NCI-H460 (cell line): ENCODE data around the gene ATG12. TPM values are rescaled to one million over a fixed set of nuclear protein-coding genes. Genes with fewer than 3 reads are reported as not detected.
"Not testable (repeated sequence)": the region's sequence is repeated elsewhere in the genome, so short reads cannot be mapped to it uniquely, and the experiment has no call there.

ENCODE experiments used
- DNase-seq: peaks from one replicate; pipeline ENCODE4 v3.0.0-alpha.2; 2016; ENCODE audit warnings: low read depth; ENCODE audit errors: extremely low read depth
- total RNA-seq: library from RNA; depleted of rRNA; stranded (reverse); fragments of >200 nt; shearing (Covaris generic); gene quantifications from 2 replicates; pipeline ENCODE4 v1.2.3, GENCODE V29; 2014

Gene ATG12
- total RNA-seq, 1 experiment from 2014 or later: 82.9 TPM

DNA sequence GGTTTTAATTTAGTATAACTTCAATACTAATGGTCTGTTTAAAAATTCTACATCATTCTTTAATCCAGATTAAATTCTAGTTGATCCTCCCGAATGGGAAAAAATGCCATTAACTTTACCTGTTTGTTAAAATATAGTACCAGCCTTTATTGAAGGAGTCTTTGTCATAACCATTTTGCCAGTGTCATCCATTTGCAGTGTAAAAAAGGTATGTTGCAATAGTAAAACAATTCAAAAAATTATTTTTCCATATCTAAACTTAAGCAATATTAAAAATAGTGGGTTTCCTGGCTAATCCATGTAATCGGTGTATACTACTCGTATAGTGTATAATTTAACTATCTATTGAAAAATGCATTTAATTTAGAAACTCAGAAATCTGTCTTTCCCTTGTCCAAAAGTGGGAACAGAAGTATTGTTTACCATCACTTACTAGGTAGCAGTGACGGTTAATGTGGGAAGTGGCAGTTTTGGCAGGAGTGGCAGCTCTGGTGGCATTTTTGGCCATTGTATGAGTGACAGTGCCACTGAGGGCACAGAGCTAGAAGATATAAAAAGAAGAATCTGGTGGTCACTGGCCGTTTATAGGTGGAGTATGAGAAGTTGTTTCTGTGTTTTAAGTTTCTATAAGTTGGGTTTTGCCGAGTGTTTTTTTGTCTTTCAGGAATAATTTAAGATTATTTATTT is 2.2 kb upstream of the ATG12 start:
- DNase-seq: no peak

DNA sequence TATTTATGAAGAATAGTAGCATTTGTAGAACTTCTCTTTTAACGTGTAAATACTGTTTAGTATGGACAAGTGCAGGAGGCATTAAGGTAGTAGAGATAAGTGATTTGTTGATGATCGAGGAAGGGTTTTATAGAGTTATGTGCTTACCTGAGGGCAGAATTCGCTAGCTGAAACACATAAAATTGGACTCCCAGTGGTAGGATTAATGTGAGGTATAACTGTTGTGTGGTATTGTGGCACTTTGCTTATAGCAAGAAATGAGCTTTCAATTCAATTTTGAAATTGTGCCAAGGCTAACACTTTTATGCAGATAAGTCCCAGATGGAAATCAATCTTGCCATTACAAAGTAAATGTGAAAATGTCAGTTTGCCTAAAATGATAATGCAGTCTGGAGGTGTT is 1.6 kb upstream of the ATG12 start:
- DNase-seq: no peak

DNA sequence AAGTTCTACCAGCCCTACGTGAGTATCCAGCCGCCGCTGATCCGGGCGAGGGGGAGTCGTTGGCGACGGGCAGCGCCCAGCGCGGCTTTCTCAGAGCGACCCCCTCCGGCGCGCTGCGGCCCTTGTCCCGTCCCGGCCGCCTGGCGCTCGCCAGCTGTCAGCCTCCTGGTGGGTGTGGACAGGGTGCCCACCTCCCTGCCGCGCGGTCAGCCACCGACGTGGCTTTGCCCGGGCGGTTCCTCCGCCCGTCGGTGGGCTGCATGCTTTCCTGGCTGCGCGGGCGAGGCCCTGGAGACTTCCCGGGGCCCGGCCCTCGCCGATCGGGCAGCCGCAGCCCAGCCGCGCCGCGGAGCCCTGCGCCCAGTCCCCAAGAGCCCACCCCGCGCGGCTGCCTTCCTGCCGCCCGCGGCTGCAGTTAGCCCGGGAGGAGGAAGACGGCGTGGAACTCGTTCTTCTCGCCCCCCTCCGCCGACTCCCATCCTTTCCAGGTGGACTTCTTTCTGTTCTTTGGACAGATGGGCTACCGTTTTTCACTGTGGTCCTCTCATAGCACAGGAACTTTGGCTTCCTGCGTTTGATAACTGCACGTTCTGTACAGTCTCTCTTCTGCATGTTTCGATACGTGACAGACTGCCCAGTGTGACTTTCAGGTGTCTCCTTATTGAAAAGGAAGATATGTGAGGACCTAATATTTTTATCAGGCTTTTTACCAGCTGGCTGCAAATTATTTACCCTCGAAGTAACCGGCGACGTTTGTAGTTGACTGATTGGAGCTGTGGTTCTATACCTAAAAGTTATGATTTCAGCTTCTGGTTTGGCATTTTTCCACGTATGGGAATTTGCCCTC is 947 bp upstream of the ATG12 start:
- peak; percentile 52 for DNase-seq

DNA sequence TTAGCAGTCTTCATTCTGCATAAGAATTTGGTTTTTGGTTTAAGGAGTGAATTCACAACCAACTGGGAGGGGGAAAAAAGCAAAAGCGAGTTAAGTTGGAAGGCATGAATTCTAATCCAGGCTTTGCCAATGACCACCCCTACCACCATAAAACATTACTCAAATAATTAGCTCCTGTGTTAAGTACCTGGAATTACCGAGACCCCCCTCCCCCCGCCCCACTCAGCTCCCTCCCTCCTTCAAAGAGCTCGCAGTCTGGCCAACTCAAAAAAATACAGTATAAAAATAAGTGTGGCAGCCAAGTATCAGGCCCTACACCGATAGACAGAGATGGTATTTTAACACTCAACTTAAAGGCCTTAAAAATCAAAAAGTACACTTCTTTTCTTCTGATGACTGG is 492 bp downstream of the ATG12 start:
- no peak for DNase-seq

DNA sequence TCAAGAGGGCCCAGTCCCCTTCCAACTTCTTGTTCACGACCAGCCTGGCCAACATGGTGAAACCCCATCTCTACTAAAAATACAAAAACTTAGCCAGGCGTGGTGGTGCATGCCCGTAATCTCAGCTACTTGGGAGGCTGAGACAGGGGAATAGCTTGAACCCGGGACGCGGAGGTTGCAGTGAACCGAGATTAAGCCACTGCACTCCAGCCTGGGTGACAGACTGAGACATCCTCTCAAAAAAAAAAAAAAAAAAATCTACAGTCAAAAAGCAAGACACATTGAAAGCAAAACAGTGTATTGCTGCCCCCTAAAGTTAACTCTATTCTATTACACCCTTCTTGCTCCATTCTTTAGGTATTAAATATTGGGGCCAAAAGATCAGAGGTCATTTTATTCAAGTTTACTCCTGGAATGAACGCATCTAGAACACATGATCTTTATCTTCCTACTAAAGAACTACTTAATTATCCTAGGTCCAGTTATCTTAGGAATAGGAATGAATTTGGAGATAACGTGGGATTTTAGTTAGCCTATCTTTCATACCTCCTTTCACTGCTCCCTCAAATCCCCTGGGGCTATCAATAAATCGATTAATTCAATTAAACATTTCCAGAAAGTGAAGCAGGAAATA is 2.4 kb downstream of the ATG12 start:
- peak; percentile 51 for DNase-seq

DNA sequence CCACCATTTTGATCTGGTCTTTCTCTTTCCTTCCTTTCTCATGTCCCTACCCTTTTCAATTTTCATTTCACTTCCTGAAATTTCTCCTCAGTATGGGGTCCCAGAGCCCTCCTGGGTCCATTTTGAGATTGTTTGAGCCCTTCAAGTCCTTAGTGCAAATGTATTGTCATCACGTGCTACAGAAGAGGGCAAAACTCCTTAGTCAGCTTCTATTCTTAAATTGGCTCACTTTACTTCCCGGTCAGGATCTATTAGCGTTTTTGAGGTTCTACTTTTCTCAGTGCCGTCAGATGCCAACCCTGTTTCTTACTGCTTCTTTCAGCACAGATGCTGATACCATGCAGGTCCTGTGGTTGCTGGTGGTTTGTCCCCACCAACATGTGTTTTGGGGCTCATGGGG is 5.9 kb downstream of the ATG12 start:
- no peak for DNase-seq

DNA sequence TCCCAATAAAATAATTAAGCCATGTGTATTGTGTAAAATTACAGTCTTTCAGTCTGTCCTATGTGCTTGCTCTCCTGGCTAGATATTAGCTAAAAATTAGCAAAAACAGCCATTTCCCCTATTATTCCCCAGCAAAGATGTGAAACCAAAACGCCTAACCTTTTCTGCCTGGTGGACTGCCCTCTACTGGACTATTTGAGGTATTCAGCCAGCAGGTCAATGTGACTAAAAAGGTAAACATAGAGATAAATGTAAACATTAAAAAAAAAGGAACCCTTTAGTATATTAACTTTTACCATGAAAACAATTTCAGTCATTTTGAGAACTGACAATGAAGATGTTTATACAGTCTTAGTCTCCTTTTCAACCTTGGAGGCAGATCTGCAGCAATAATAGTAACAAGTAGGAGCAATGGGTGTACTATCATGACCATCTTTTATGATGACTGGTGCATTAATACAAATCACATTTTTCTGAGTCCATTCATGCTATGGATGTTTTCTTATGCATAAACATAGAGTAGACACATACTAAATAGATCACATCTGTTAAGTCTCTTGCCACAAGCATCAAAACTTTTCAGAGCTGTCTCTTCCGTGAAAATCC is 10.1 kb downstream of the ATG12 start:
- peak; percentile 50 for DNase-seq

DNA sequence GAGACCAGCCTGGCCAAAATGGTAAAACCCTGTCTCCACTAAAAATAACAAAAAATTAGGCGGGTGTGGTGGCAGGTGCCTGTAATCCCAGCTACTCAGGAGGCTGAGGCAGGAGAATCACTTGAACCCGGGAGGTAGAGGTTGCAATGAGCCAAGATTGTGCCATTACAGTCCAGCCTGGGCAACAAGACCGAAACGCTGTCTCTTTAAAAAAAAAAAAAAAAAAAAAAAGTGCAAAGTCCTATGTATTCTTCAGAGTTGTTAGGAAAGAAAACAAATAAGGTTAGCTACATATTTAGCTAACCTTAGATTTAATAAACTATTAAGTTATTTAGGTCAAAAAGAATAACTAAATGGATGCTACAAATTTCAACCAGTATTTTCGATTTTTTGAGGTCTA is 11.5 kb downstream of the ATG12 start:
- DNase-seq: no peak

DNA sequence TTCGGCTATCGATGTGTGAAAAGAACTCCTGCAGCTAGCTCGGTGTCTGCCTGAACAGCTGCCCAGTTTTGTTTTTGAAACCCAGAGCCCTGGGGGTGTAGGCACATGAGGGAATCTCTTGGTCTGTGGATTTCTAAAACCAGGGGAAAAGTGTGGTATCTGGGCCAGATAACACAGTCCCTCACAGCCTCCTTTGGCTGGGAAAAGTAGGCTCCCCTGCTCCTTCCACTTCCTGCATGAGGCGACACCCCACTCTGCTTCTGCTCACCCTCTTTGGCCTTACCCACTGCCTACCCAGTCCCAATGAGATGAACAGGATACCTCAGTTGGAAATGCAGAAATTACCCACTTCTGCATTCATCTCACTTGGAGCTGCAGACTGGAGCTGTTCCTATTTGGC is 15.4 kb downstream of the ATG12 start:
- DNase-seq: no peak

DNA sequence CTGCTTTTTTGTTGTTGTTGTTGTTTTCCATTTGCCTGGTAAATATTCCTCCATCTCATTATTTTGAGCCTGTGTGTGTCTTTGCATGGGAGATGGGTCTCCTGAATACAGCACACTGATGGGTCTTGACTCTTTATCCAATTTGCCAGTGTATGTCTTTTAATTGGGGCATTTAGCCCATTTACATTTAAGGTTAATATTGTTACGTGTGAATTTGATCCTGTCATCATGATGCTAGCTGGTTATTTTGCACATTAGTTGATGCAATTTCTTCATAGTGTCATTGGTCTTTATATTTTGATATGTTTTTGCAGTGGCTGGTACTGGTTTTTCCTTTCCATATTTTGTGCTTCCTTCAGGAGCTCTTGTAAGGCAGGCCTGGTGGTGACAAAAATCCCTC is 16.4 kb downstream of the ATG12 start:
- not testable (repeated sequence) for DNase-seq

DNA sequence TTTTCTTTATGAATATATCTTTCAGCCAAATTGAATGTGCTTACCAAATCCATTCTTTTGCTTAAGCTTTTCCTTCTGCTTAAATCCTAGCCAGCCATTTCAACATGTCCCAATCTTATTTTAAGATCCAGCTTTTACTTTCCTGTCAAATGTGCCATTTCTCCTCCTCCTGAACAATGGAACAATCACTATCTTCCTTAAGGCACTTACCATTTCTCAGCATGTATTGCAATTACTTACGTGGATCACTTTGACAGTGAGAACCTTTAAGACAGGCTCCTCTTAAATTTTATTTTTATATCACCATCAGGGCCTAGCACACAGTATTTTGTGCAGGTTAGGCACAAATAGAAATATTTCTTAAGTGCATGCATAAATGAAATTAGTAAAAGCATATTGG is 20.5 kb downstream of the ATG12 start:
- no peak for DNase-seq

DNA sequence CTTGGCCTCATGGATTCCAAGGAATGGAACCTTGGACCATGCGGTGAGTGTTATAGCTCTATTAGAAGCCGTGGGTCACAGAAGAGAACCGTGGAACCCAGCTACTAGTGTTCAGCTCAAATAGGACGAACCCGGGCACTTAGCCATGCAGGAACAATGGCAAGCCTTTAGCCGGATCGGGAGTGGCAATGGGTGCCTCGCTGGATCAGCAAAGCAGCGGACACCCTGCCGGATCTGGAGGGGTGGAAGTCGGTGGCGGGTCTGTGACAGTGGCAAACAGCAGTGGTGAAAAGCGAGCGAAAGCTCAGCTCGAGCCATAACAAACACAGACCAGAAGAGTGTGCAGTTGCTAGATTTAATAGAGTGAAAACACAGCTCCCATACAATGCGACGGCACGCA is 22.5 kb downstream of the ATG12 start:
- DNase-seq: no peak

DNA sequence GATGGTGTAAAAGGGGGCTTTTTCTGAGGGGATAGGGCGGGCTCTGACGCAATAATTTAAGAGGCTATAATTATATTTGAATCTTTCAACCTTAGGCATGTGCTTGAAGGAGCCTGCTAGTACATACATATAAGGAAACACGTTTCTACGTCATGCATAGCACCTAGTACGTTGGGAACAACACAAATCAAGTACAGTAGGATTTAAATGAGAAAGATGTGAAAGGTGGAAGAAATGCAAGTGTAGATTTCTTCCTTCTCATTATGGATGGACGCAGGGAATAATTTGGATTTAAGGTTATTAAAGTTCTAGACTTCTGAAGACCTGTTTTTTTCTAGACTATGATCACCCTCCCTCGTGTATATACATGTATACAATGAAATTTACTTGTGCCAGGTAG is 24.0 kb downstream of the ATG12 start:
- DNase-seq: no peak

DNA sequence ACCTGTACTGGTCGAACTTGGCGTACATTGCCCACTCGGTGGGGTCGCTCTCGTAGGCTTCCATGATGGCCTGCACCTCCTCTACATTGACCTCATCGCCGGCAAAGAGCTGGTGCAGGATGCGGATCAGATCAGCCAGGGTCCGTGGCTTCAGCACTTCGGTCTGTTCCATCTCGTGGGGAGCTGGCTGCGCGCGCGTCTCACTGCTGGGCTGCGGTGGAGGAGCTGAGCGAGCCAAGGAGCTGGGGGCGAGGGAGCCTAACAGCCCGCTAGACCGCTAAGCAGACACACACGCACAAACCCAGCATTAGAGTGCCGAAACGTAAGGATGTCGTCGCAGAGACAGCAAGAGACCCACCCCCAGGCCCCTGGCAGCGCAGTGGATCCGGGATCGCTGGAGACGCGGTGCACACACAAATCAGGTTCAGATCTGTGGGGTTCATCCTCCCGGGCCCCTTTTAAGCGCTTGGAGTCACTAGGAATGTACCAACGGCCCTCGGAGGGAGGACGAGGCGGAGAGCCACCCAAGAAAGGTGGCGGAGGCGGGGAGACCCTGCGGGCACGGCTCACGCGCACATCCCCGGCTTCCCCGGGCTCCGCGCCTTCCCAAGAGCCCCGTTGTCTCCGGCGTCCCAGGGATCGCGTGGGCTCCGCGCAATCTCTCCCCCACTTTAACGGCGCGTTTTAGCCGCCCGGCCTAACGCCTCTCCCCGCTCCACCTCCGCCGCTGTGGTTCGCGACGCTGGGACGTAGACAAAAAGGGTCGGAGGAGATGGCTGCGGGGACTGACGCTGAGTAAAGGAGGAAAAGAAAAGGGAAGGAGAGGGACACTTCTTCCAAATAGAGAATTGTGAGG is 24.9 kb downstream of the ATG12 start, which contains the start of gene CDO1:
Gene CDO1, minus strand, starts transcription at position 434 of the 856 bp plus-strand sequence. Its CDS starts 262 bp downstream, at position 172.
- no peak for DNase-seq

DNA sequence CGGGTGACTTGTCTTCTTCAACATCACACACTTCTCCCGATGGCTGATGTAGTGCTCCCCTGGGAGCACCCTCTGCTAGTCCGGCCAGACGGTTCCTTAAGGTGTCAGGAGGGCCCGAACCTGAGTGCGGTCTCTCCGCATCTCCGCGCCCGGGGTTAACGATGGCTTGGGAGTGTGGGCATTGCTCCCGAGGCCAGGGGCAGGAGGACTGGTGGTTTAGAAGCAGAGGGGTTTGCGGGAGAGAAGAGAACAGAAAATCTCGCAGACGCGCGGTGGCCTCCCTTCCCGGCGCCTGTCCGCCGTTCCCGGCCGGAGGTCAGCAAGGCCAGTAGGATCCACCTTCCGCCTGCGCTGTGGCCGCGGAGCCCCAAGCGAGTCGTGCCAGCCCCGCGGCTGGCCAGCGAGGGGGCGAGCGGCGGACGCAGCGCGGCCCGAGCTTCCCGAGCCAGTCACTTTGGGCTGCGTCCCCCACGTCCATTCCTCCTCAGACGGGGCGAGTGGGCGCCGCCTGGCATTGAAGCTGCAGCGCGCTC is 25.6 kb downstream of the ATG12 start:
- no peak for DNase-seq

DNA sequence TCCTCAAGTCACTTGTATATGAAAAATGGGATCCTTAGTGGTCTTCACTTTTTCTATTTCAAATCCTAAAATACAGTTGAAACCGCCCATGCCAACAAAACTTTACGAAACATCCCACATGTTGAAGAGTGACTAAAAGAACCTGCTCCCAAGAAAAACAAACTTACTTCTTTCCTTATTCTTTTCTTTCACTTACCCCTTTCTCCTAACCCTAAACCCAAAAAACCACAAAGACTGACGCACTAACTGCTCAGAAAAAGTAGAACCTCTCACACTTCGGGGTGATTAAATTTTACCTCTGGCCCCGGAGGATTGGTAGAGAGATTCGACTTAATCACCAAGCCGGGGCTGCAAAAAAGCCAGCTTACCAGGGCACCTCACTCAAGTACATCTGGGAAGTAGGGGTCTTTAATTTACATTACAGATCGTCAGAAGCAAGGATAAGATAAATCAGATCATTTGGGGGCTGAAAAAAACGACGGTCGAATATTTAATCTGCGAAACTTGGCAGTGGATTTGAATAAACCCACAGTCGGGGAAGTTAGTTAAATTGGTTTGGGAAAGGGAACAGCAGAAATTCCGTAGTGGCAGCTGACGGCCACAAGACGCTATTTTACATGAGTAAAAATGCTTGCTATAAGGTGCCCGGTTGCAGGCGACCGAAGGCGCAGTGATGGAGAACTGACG is 26.2 kb downstream of the ATG12 start:
- DNase-seq: no peak

DNA sequence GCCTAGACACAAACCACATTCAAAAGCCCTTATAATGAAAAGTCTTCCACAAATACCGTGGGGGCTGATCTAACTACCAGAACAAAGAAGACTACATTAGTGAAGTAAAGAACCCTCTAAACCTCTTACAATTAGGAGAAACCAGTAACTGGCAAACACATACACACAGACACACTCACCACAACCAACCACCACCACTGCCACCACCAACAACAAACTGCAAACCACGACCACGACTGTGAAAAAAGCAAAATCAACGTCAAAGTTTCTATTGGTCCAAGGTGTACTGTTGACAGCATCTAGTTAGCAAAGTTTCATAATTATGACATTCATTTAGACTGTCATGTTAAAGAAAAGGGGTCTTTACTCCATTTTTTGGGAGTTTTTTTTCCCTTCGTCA is 27.6 kb downstream of the ATG12 start:
- DNase-seq: no peak

DNA sequence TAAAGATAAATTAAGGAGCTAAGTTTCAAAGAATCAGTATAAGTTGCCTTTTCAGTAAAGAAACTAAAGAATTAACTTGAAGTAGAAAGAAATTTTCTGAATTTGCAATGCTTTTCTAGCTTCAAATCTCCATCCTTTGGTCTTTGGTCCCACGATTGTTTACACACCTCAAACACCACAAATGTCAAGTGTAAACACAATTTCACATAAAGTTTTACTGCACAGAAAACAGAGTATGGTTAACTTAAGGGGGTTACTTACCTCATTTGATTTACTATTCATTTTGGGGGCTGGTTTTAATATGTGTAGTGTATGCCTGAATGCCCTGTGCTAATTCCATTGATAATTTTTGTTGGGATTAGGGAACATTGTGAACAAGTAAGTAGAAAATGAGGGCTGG is 29.0 kb downstream of the ATG12 start:
- no peak for DNase-seq

DNA sequence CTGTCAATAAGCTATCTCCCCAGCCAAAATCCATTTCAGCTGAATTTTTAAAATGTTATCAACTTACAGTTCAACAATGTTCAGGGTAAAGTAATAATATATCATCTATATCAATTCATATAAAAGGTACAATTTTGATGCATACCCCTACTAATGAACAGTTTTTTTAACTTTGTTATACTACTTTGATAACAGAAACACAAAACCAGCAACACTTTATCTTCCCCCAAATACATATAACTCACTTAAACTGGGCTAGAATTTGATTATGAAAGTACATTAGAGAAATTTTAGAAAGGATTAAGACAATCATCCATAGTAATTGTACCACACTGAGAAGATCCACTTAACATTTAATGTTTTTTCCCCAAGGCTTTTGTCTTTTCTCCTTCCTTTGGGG is 30.0 kb downstream of the ATG12 start:
- DNase-seq: no peak
